Muscle layer of duodenum (tissue), 2 donors: ENCODE results near the gene SMURF1.

Experiments
- H3K27ac ChIP-seq: one replicate; pipeline ENCODE4 v1.7.0; 2013; ENCODE audit warnings: mild to moderate bottlenecking, low read length
- H3K27me3 ChIP-seq: one replicate; pipeline ENCODE4 v1.7.0; 2013; ENCODE audit warnings: low read depth, mild to moderate bottlenecking, control low read depth, low read length
- H3K36me3 ChIP-seq, 2 donors: one replicate each; pipeline ENCODE4 v1.7.0; 2013; ENCODE audit warnings: low read length in 2 of 2, control low read depth in 1 of 2, mild to moderate bottlenecking in 1 of 2; ENCODE audit not compliant: insufficient read depth in 2 of 2, control insufficient read depth in 1 of 2
- H3K4me1 ChIP-seq, 2 donors: one replicate each; pipeline ENCODE4 v1.7.0; 2013; ENCODE audit warnings: low read length in 2 of 2, mild to moderate bottlenecking in 2 of 2, control low read depth in 1 of 2, moderate library complexity in 1 of 2; ENCODE audit not compliant: insufficient read depth in 2 of 2, control insufficient read depth in 1 of 2
- H3K4me3 ChIP-seq, 2 donors: one replicate each; pipeline ENCODE4 v1.7.0; 2013; ENCODE audit warnings: low read length in 2 of 2, low read depth in 1 of 2, mild to moderate bottlenecking in 1 of 2
- H3K9me3 ChIP-seq, 2 donors: one replicate each; pipeline ENCODE4 v1.7.0; 2013; ENCODE audit warnings: low read length in 2 of 2, control low read depth in 1 of 2, mild to moderate bottlenecking in 1 of 2; ENCODE audit not compliant: control insufficient read depth in 1 of 2
- donor health status: healthy.

Gene SMURF1

DNA sequence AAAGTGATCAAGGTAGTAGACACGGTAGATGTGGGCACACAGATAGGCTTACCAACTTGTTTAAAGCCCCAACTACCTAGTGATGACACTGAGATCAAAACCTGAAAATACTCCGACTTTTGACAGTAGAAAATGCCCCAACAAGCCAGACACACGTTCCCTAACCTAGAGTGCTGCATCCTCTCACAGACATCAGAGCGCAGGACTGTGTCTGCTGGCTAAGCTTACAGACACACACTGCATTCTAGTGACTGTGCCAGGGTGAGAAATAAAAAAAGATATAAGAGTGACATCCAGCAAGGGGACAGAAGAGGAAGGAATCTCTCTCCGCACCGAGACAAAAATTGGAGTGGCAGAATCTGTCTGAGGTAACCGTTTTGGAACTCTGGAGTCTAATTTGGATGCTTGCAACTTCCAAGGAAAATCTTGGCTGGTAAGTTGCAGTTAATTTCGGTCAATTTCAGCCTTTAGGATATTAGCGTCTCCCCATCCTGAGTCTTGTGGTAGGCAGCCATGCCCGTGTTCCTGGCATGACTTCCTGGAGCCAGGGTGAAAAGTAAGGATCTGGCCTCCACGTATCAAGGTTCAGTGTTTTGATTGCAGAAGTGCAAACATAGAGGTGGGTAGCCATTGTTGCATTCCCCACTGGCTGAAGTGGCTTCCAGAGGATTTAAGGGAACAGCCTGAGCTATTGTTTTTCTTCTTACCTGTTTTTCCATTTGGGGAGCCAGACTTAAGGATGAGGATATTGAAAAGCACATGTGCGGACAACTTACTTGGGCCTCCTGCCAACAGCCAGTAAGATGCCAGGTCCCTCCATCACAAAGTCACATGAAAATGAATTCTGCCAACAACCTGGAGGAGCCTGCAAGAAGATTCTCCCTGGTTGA, 124.1 kb downstream of the SMURF1 start:
- Histone ChIP-seq H3K36me3 (peaks cover 12 to 20% of the 10 kb centered on the region in 2 donors), H3K4me1 (no peaks in the 10 kb centered on the region), H3K27me3 (no peaks in the 10 kb centered on the region), H3K9me3 (no peaks in the 10 kb centered on the region), H3K4me3 (no peak overlapping the region), H3K27ac (no peak overlapping the region)

DNA sequence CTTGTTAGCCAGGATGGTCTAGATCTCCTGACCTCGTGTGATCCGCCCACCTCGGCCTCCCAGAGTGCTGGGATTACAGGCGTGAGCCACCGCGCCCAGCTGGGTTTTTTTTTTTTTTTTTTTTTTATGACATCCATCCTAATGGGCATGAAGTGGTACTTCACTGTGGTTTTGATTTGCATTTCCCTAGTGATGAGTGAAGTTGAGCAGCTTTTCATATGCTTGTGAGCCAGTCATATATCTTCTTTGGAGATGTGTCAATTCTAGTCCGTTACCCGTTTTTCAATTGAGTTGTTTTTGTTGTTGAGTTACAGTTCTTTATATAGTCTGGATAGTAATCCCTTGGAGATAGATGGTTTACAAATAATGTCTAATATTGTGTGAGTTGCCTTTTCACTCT, 127.7 kb downstream of the SMURF1 start:
- Histone ChIP-seq H3K4me3 (no peak overlapping the region), H3K27ac (no peak overlapping the region), H3K36me3 (peaks cover 44 to 55% of the 10 kb centered on the region in 2 donors), H3K4me1 (no peaks in the 10 kb centered on the region), H3K9me3 (no peaks in the 10 kb centered on the region), H3K27me3 (no peaks in the 10 kb centered on the region)

DNA sequence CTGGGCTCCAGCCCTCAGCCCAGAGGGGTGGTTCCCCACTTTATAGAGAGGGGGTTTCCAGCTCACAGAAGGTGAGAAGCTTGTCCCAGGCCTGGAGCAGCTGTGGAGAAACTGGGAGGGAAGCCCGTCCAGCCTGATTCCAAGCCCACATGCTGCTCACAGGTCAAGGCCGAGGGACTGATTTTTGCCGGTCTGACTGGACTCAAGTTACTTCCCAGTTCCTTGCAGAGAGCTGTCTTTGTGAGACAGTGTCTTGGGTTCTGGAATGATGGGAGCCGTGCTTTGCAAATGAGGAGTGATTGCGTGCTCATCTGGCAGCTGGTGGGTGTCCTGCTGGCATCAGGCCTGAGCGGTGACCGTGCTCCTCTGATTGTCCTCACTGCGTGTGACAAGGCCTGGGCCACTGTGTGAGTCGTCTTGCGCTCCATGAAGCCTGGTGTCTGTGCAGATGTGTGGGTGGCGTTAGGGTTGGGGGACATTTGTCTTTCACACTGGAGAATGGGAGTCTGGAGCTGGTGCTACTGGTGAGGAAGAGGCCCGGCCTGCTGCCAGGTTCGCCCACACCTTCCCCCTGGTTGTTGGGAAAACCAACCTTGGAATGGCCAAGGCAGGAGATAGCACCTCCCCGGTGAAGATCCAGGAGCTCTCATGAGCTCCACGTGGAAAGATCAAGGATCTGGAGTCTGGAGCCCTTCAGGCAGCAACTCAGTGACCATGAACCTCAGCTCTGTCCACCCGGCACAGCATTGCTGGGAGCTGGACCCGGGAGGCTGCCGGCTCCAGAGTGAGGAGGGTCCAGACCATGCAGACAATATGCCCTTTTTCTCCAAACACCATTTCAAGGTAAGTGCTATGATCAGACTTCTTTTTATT, 129.6 kb downstream of the SMURF1 start:
- Histone ChIP-seq H3K9me3 (no peaks in the 10 kb centered on the region), H3K27ac (no peak overlapping the region), H3K36me3 (peaks cover 51 to 60% of the 10 kb centered on the region in 2 donors), H3K27me3 (no peaks in the 10 kb centered on the region), H3K4me3 (no peak overlapping the region), H3K4me1 (no peaks in the 10 kb centered on the region)

DNA sequence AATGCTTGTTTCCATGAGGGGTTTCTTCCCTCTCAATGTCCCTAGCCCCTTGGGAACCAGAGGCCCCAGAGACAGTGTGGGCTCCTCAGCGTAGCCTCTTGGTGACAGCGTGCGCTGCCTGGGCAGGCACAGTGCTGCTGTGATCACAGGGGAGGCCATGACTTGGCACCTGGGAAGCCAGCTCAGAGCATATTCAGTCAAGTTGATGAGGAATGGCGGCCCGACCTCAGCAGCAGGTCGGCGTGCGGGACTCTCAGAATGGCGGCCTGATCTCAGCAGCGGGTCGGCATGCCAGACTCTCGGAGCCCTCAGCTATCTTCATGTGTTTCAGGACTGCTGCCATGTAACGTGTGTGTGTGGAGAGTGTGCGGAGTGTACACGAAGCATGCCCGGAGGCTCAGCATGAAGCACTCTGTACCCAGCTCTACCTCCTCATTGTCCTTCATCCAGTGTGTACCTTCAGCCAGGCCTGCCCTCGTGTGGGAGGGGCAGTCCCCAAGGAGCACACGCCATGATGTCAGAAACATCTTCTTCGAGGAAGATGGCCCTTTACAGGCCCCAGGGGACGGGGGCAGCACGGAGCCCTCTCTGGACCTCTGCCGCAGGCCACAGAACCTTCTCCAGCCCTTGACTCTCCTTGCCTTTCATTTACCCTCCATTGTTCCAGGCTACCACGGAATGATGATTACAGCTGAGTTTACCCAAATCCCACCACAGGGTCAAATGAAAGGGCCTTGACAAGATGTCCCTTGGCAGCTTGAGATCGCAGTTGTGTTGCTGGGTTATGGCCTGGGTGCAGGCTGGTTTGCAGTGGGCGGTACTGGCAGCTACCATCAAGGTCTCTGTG, 130.4 kb downstream of the SMURF1 start:
- H3K9me3 ChIP-seq = no peaks in the 10 kb centered on the region
- H3K36me3 ChIP-seq = peaks cover 58 to 69% of the 10 kb centered on the region in 2 donors
- no peaks in the 10 kb centered on the region for H3K4me1 ChIP-seq
- H3K4me3 ChIP-seq = no peak overlapping the region
- no peaks in the 10 kb centered on the region for H3K27me3 ChIP-seq
- H3K27ac ChIP-seq = no peak overlapping the region

DNA sequence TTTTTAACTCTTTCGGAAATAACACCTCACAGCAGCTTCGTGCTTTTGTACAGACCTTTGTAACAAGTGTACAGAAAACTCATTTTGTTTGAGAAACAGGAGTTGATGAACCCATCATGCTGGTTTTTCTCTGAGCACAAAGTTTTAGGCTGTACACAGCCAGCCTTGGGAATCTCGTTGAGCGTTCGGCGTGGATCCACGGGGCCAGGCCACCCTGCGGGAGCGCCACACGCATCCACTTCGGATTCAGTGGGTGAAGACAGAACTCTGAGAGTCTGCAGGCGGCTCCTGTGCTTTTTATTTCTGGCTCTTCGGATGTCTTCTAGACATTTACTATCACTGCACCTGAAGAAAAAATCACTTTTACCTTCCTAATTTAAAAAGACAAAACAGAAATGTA, 131.2 kb downstream of the SMURF1 start:
- H3K27ac ChIP-seq = no peak overlapping the region
- no peaks in the 10 kb centered on the region for H3K4me1 ChIP-seq
- no peak overlapping the region for H3K4me3 ChIP-seq
- H3K36me3 ChIP-seq = peaks cover 58 to 74% of the 10 kb centered on the region in 2 donors
- H3K9me3 ChIP-seq = no peaks in the 10 kb centered on the region
- no peaks in the 10 kb centered on the region for H3K27me3 ChIP-seq

DNA sequence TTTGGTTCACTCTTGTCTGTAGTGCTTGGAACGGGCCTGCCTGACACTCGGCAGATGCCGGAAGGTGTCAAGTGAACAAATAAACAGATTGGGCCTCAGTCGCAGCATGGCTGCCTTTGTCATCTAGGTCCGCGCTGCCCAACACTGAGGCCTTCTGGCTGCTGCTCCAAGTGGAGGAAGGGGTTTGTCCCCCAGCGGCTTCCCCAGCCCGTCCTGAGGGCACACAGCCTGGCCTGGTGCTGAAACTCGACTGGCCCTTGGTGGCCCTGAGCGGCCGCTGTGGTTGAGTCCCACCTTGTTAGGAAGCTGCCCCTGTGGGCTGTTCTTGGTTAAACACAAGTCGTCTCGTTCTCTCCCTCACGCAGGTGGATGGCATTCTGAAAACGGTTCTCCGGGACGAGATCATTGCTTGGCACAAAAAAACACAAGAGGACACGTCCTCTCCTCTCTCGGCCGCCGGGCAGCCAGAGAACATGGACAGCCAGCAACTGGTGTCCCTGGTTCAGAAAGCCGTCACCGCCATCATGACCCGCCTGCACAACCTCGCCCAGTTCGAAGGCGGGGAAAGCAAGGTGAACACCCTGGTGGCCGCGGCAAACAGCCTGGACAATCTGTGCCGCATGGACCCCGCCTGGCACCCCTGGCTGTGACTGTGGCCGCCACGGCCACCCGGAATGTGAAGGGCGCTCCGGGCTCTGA, 132.1 kb downstream of the SMURF1 start:
- Histone ChIP-seq H3K27ac (no peak overlapping the region), H3K4me3 (no peak overlapping the region), H3K36me3 (peaks cover 61 to 78% of the 10 kb centered on the region in 2 donors), H3K27me3 (no peaks in the 10 kb centered on the region), H3K9me3 (no peaks in the 10 kb centered on the region), H3K4me1 (no peaks in the 10 kb centered on the region)

DNA sequence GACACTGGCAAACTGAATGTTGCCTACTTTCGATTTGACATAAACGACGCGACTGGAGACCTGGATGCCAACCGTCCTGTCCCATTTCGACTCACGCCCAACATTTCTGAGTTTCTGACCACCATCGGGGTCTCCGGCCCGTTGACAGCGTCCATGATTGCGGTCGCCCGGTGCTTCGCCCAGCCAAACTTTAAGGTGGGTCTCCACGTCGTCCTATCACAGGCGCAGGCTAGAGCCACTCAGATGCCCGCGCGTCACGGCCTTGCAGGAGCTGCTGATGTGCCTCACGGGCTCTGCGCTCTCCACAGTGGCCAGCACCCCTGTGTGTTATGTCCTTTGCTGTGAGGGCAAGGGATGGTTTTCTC, 132.6 kb downstream of the SMURF1 start:
- no peak overlapping the region for H3K27ac ChIP-seq
- H3K27me3 ChIP-seq = no peaks in the 10 kb centered on the region
- no peaks in the 10 kb centered on the region for H3K4me1 ChIP-seq
- H3K4me3 ChIP-seq = no peak overlapping the region
- H3K9me3 ChIP-seq = no peaks in the 10 kb centered on the region
- H3K36me3 ChIP-seq = peaks cover 66 to 83% of the 10 kb centered on the region in 2 donors

DNA sequence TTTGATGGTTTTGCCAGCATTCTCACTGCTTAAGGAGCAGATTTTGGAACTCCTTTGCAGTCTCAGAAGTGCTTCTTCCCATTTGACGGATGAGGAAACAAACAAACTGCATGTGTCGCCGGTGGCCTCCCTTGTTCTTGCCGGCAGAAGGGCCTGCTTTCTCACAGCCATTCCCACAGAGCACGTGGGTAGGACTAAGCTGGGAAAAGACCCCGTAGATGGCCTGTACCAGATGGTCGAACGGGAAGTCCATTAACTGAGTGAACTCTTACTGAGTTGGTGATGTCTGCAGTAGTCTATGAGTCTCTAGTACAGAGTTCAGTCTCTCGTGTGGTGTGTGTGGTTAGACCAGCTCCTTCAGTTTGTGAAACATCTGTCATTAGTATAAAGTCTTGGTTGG, 133.6 kb downstream of the SMURF1 start:
- Histone ChIP-seq H3K27me3 (no peaks in the 10 kb centered on the region), H3K4me1 (no peaks in the 10 kb centered on the region), H3K36me3 (peaks cover 67 to 88% of the 10 kb centered on the region in 2 donors), H3K9me3 (no peaks in the 10 kb centered on the region), H3K4me3 (no peak overlapping the region), H3K27ac (no peak overlapping the region)

DNA sequence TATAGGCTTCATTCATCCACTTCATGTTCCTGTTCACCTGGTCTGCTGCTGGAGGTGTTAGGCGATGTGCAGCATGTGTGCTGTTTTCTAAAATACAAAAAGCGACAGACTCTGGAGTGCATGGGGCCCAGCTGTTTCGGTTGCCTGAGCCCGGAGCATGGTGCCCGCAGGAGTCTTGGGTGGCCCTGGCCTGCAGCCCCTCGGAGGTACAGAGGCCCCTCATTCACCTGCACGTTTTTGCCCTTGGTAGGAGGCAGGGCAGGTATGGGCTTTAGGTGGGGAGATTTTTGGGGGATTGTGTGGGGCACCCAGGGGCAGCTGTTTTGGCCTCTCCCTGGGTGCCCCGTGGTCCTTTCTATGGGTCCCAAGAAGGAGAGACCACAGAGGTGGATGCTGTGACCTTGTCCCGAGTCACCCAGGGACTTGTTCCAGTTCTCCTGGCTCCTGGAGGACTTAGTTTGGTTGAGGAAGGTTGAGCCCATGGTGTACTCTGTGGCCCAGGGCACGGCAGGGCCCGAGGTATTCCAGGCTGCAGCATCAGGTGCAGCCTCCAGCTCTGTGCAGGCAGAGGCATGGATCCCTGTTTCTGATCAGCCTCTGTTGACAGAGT, 134.9 kb downstream of the SMURF1 start:
- Histone ChIP-seq H3K9me3 (no peaks in the 10 kb centered on the region), H3K4me3 (no peak overlapping the region), H3K27me3 (no peaks in the 10 kb centered on the region), H3K27ac (no peak overlapping the region), H3K36me3 (peaks cover 71 to 87% of the 10 kb centered on the region in 2 donors), H3K4me1 (no peaks in the 10 kb centered on the region)

DNA sequence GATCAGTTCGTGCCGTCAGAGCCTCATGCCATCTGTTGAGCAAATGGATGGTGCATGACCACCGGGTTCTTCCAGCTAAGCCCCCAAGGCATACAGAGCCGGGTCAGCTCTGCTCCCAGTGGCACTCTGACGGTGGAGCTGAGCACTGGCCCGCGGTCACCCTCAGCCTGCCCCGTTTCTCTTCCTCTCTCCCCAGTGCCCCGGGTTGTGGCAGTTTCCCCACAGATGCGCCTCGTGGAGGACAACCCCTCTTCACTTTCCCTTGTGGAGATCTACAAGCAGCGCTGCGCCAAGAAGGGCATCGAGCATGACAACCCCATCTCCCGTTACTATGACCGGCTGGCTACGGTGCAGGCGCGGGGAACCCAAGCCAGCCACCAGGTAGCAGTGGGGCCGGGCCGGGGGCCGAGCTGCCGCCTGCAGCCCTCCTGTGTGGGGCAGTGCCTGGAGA, 135.7 kb downstream of the SMURF1 start:
- H3K4me1 ChIP-seq = no peaks in the 10 kb centered on the region
- no peak overlapping the region for H3K27ac ChIP-seq
- no peaks in the 10 kb centered on the region for H3K9me3 ChIP-seq
- H3K4me3 ChIP-seq = no peak overlapping the region
- H3K36me3 ChIP-seq = peaks cover 63 to 79% of the 10 kb centered on the region in 2 donors
- H3K27me3 ChIP-seq = no peaks in the 10 kb centered on the region
